Endothelial cell (in vitro differentiated cells): ENCODE results near the gene TBC1D22A. TPM values are rescaled to one million over a fixed set of nuclear protein-coding genes. Genes with fewer than 3 reads are reported as not detected.

Experiments used
- DNase-seq: peaks from one replicate; pipeline ENCODE4 v3.0.0; 2021; ENCODE audit warnings: low spot score
- H3K27ac Mint-ChIP-seq: one replicate; pipeline ENCODE4 v1.8.0; 2021; ENCODE audit warnings: mixed read lengths, inconsistent platforms; ENCODE audit not compliant: unreplicated experiment
- H3K27me3 Mint-ChIP-seq: one replicate; pipeline ENCODE4 v1.8.0; 2021; ENCODE audit warnings: mild to moderate bottlenecking, moderate library complexity, mixed read lengths, inconsistent platforms; ENCODE audit not compliant: unreplicated experiment
- H3K36me3 Mint-ChIP-seq: one replicate; pipeline ENCODE4 v1.8.0; 2021; ENCODE audit warnings: mild to moderate bottlenecking, low read depth, mixed read lengths, inconsistent platforms; ENCODE audit not compliant: unreplicated experiment
- H3K4me1 Mint-ChIP-seq: one replicate; pipeline ENCODE4 v1.8.0; 2021; ENCODE audit warnings: mild to moderate bottlenecking, mixed read lengths, inconsistent platforms; ENCODE audit not compliant: unreplicated experiment
- H3K4me3 Mint-ChIP-seq: one replicate; pipeline ENCODE4 v1.8.0; 2021; ENCODE audit warnings: mild to moderate bottlenecking, mixed read lengths, inconsistent platforms; ENCODE audit not compliant: unreplicated experiment
- H3K9me3 Mint-ChIP-seq: one replicate; pipeline ENCODE4 v1.8.0; 2021; ENCODE audit warnings: mixed read lengths, inconsistent platforms; ENCODE audit not compliant: unreplicated experiment
- CTCF ChIP-seq: fragments of 200-600 bp; sonication (generic); IDR thresholded peaks from one replicate; pipeline ENCODE4 v1.5.0; 2021; ENCODE audit warnings: antibody characterized with exemption; ENCODE audit not compliant: unreplicated experiment
- total RNA-seq: library from RNA; stranded (reverse); fragmentation: NEBNext Ultra II Directional; extraction: Animal tissue kit (Norgen Biotek cat#: 25700); gene quantifications from one replicate; pipeline ENCODE4 v1.2.1, GENCODE V29; 2021; ENCODE audit not compliant: unreplicated experiment

Gene TBC1D22A
- total RNA-seq, 1 donor from 2014 or later: 25.3 TPM

GRCh38 chr22:47086596-47087248 is 324.3 kb downstream of the TBC1D22A start:
- H3K27ac Mint-ChIP-seq: no peak overlapping the region
- TF ChIP-seq CTCF: no peak
- no peak overlapping the region for H3K4me3 Mint-ChIP-seq
- H3K4me1 Mint-ChIP-seq: peaks cover 13% of the 10 kb centered on the region
- DNase-seq: no peak
- H3K9me3 Mint-ChIP-seq: no peaks in the 10 kb centered on the region
- H3K36me3 Mint-ChIP-seq: peaks cover 9% of the 10 kb centered on the region
- peaks cover 12% of the 10 kb centered on the region for H3K27me3 Mint-ChIP-seq

- Mint-ChIP-seq H3K27me3 (peaks cover 13% of the 10 kb centered on the region), H3K4me1 (peaks cover 13% of the 10 kb centered on the region), H3K36me3 (peaks cover 18% of the 10 kb centered on the region), H3K9me3 (no peaks in the 10 kb centered on the region), H3K4me3 (no peak overlapping the region), H3K27ac (no peak overlapping the region)
- DNase-seq: no peak
- TF ChIP-seq CTCF: no peak
Observed at GRCh38 chr22:47088480-47089158, 326.2 kb downstream of the TBC1D22A start.

GRCh38 chr22:47089374-47089773 is 326.9 kb downstream of the TBC1D22A start:
- TF ChIP-seq CTCF: no peak
- no peak overlapping the region for H3K27ac Mint-ChIP-seq
- no peak for DNase-seq
- peaks cover 13% of the 10 kb centered on the region for H3K4me1 Mint-ChIP-seq
- H3K9me3 Mint-ChIP-seq: peaks cover 4% of the 10 kb centered on the region
- H3K27me3 Mint-ChIP-seq: peaks cover 13% of the 10 kb centered on the region
- peaks cover 24% of the 10 kb centered on the region for H3K36me3 Mint-ChIP-seq
- H3K4me3 Mint-ChIP-seq: no peak overlapping the region

- DNase-seq: no peak
- H3K27me3 Mint-ChIP-seq: peaks cover 13% of the 10 kb centered on the region
- no peak overlapping the region for H3K27ac Mint-ChIP-seq
Observed at GRCh38 chr22:47089796-47090460, 327.5 kb downstream of the TBC1D22A start.

More at GRCh38 chr22:47089796-47090460, 327.5 kb downstream of the TBC1D22A start:
- peak overlapping the region; percentile 93 for H3K4me3 Mint-ChIP-seq
- no peak for TF ChIP-seq CTCF
- peaks cover 4% of the 10 kb centered on the region for H3K9me3 Mint-ChIP-seq
- peaks cover 13% of the 10 kb centered on the region for H3K4me1 Mint-ChIP-seq
- H3K36me3 Mint-ChIP-seq: peaks cover 24% of the 10 kb centered on the region
